CD14-positive monocyte (primary cell): ENCODE data around the gene NTSR2. TPM values are rescaled to one million over a fixed set of nuclear protein-coding genes. Genes with fewer than 3 reads are reported as not detected.

Source experiments
- DNase-seq, 3 donors: peaks; one replicate each; pipeline ENCODE4 v3.0.0-alpha.2; 2011 to 2022
- H2AFZ ChIP-seq: 2 replicates; pipeline ENCODE4 v1.6.0; 2012; ENCODE audit warnings: mild to moderate bottlenecking, low read depth, low read length, inconsistent platforms; ENCODE audit not compliant: insufficient read depth, poor library complexity, severe bottlenecking
- H3K27ac ChIP-seq, 2 donors: 1 replicate in 1 of 2; 2 replicates in 1 of 2; pipeline ENCODE4 v1.5.1; 2012 to 2013; ENCODE audit warnings: low read length in 2 of 2, control low read depth in 1 of 2, inconsistent platforms in 1 of 2, low read depth in 1 of 2, mild to moderate bottlenecking in 1 of 2
- H3K27me3 ChIP-seq, 2 donors: one replicate each; pipeline versions ENCODE4 v1.6.0 to v1.6.1; 2011 to 2013; ENCODE audit warnings: low read length in 2 of 2; ENCODE audit not compliant: control insufficient read depth in 2 of 2, insufficient read depth in 2 of 2
- H3K36me3 ChIP-seq, 2 donors: replicated peaks in 1 of 2; 1 replicate in 1 of 2; 2 replicates in 1 of 2; pipeline versions ENCODE4 v1.5.1 to v1.6.1; 2012 to 2013; ENCODE audit warnings: low read length in 2 of 2, control low read depth in 1 of 2, inconsistent platforms in 1 of 2, mild to moderate bottlenecking in 1 of 2; ENCODE audit not compliant: insufficient read depth in 2 of 2, control insufficient read depth in 1 of 2
- H3K4me1 ChIP-seq, 2 donors: 1 replicate in 1 of 2; 2 replicates in 1 of 2; pipeline versions ENCODE4 v1.5.1 to v1.6.1; 2012 to 2013; ENCODE audit warnings: low read length in 2 of 2, control low read depth in 1 of 2, inconsistent platforms in 1 of 2, mild to moderate bottlenecking in 1 of 2, moderate library complexity in 1 of 2; ENCODE audit not compliant: insufficient read depth in 2 of 2, control insufficient read depth in 1 of 2
- H3K4me2 ChIP-seq: replicated peaks from 2 replicates; pipeline ENCODE3; 2012; ENCODE audit warnings: low read length, moderate library complexity, mild to moderate bottlenecking; ENCODE audit not compliant: poor library complexity, severe bottlenecking; ENCODE audit errors: extremely low read depth
- H3K4me3 ChIP-seq, 3 experiments: fragments of 200-600 bp in 1 of 3; sonication (generic) in 1 of 3; replicated peaks in 1 of 3; 1 replicate in 2 of 3; 2 replicates in 1 of 3; pipeline ENCODE4 v1.5.1; 2011 to 2013; ENCODE audit warnings: low read length in 3 of 3, mild to moderate bottlenecking in 3 of 3, control low read depth in 2 of 3, low read depth in 2 of 3, inconsistent platforms in 1 of 3, moderate library complexity in 1 of 3
- H3K79me2 ChIP-seq: 2 replicates; pipeline ENCODE4 v1.6.0; 2012; ENCODE audit warnings: mild to moderate bottlenecking, control low read depth, inconsistent platforms, low read length, moderate library complexity; ENCODE audit not compliant: insufficient read depth
- H3K9ac ChIP-seq: 2 replicates; pipeline ENCODE4 v1.6.0; 2017; ENCODE audit warnings: low read length, mild to moderate bottlenecking; ENCODE audit not compliant: insufficient read depth, poor library complexity, severe bottlenecking
- H3K9me3 ChIP-seq, 2 donors: replicated peaks in 1 of 2; 1 replicate in 1 of 2; 2 replicates in 1 of 2; pipeline versions ENCODE4 v1.5.1 to v1.6.1; 2012 to 2013; ENCODE audit warnings: low read length in 2 of 2, control low read depth in 1 of 2; ENCODE audit not compliant: control insufficient read depth in 1 of 2, insufficient read depth in 1 of 2
- H4K20me1 ChIP-seq: 2 replicates; pipeline ENCODE4 v1.6.0; 2012; ENCODE audit warnings: mild to moderate bottlenecking, low read length, control low read depth, moderate library complexity; ENCODE audit not compliant: insufficient read depth
- H3K27ac Mint-ChIP-seq, 7 donors: one replicate each; pipeline ENCODE4 v1.8.0; 2020; ENCODE audit warnings: mild to moderate bottlenecking in 7 of 7, mixed read lengths in 7 of 7, moderate library complexity in 6 of 7, inconsistent platforms in 2 of 7
- H3K27me3 Mint-ChIP-seq, 3 donors: one replicate each; pipeline ENCODE4 v1.8.0; 2021 to 2022; ENCODE audit warnings: low read depth in 3 of 3, mild to moderate bottlenecking in 3 of 3, mixed read lengths in 3 of 3, moderate library complexity in 3 of 3, inconsistent platforms in 1 of 3
- H3K36me3 Mint-ChIP-seq, 2 donors: one replicate each; pipeline ENCODE4 v1.8.0; 2020; ENCODE audit warnings: mixed read lengths in 2 of 2, inconsistent platforms in 1 of 2, mild to moderate bottlenecking in 1 of 2
- H3K4me1 Mint-ChIP-seq: one replicate; pipeline ENCODE4 v1.8.0; 2020; ENCODE audit warnings: mild to moderate bottlenecking, mixed read lengths
- H3K4me3 Mint-ChIP-seq, 2 donors: one replicate each; pipeline ENCODE4 v1.8.0; 2020; ENCODE audit warnings: mild to moderate bottlenecking in 2 of 2, mixed read lengths in 2 of 2, moderate library complexity in 1 of 2
- H3K9me3 Mint-ChIP-seq, 7 donors: one replicate each; pipeline ENCODE4 v1.8.0; 2020 to 2022; ENCODE audit warnings: mixed read lengths in 7 of 7, mild to moderate bottlenecking in 6 of 7, moderate library complexity in 6 of 7, inconsistent platforms in 2 of 7
- CTCF ChIP-seq: fragments of 200-600 bp; IDR thresholded peaks from one replicate; pipeline ENCODE4 v1.8.0; 2022; ENCODE audit warnings: antibody characterized with exemption, mild to moderate bottlenecking
- WGBS: methylation state at CpG from one replicate; pipeline ENCODE4 v1.1.5; 2013; ENCODE audit warnings: missing lambda C conversion rate; ENCODE audit not compliant: insufficient coverage; 5-methylcytosine and 5-hydroxymethylcytosine counted together
- intact Hi-C, 2 donors: fragments of 100-400 bp; cut with micrococcal nuclease; formaldehyde crosslinking; loops; one replicate each; pipeline versions ENCODE4 v1.15.0 to v1.15.1; 2023
- polyA plus RNA-seq, 3 donors: library from polyadenylated mRNA; depleted of rRNA in 1 of 3; unstranded in 2 of 3; stranded (reverse) in 1 of 3; fragments of 300-500 nt in 2 of 3; fragments of >200 nt in 1 of 3; fragmentation: Illumina TruSeq in 2 of 3; gene quantifications; 1 replicate in 2 of 3; 2 replicates in 1 of 3; pipeline ENCODE4 v1.2.3, GENCODE V29; 2012 to 2021

Gene NTSR2
- polyA plus RNA-seq, 3 donors, result not detected

GRCh38 chr2:11684894-11685460, 15.0 kb upstream of the NTSR2 start:
- Histone ChIP-seq H3K79me2 (no peaks in the 10 kb centered on the region), H3K9me3 (no peaks in the 10 kb centered on the region), H2AFZ (no peak overlapping the region), H3K9ac (no peak overlapping the region), H3K36me3 (no peaks in the 10 kb centered on the region), H4K20me1 (no peaks in the 10 kb centered on the region), H3K27me3 (no peaks in the 10 kb centered on the region), H3K4me3 (no peak overlapping the region), H3K27ac (no peak overlapping the region), H3K4me1 (peaks cover 17 to 19% of the 10 kb centered on the region in 2 donors), H3K4me2 (no peak overlapping the region)
- Mint-ChIP-seq H3K36me3 (no peaks in the 10 kb centered on the region), H3K9me3 (peaks cover 0 to 4% (median 0%) of the 10 kb centered on the region in 7 donors), H3K27me3 (peaks cover 15 to 26% (median 17%) of the 10 kb centered on the region in 3 donors), H3K4me3 (peak overlapping the region in 1 of 2 donors; percentile 47), H3K27ac (no peak overlapping the region), H3K4me1 (peaks cover 18% of the 10 kb centered on the region)
- 92% methylated on average over 12 of the region's 12 CpGs for WGBS
- no peak for TF ChIP-seq CTCF
- no peak for DNase-seq
- intact Hi-C loops, result loop anchor here (5.0 kb wide), 2 partner anchors 92 to 218 kb away; partner anchors contain the start of gene E2F6 (in 1 of the 2)

- H3K4me3 ChIP-seq, result no peak overlapping the region
- H3K9me3 ChIP-seq, result no peaks in the 10 kb centered on the region
- H3K27ac Mint-ChIP-seq, result no peak overlapping the region
- WGBS, result 100% methylated on average over 1 of the region's 4 CpGs
- H3K4me1 ChIP-seq, result peaks cover 15 to 18% of the 10 kb centered on the region in 2 donors
- peaks cover 0 to 4% (median 0%) of the 10 kb centered on the region in 7 donors for H3K9me3 Mint-ChIP-seq
- H3K27me3 Mint-ChIP-seq, result peaks cover 15 to 27% (median 17%) of the 10 kb centered on the region in 3 donors
- H3K79me2 ChIP-seq, result no peaks in the 10 kb centered on the region
- no peak overlapping the region for H3K27ac ChIP-seq
- no peaks in the 10 kb centered on the region for H3K27me3 ChIP-seq
- H3K4me2 ChIP-seq, result no peak overlapping the region
- no peak overlapping the region for H3K9ac ChIP-seq
- intact Hi-C loops, result no loop called here
- H3K36me3 Mint-ChIP-seq, result no peaks in the 10 kb centered on the region
- no peak for DNase-seq
- no peaks in the 10 kb centered on the region for H3K36me3 ChIP-seq
- no peak overlapping the region for H2AFZ ChIP-seq
- TF ChIP-seq CTCF, result no peak
- H3K4me3 Mint-ChIP-seq, result no peak overlapping the region
- peaks cover 17% of the 10 kb centered on the region for H3K4me1 Mint-ChIP-seq
- H4K20me1 ChIP-seq, result no peaks in the 10 kb centered on the region
Measured at GRCh38 chr2:11683966-11684365, 14.0 kb upstream of the NTSR2 start.
